Ectodermal cell (in vitro differentiated cells): ENCODE results near the gene ADGRF5.
"Not testable (repeated sequence)": the region's sequence is repeated elsewhere in the genome, so short reads cannot be mapped to it uniquely, and the experiment has no call there.

ENCODE experiments used
- H3K27ac ChIP-seq: 2 replicates; pipeline ENCODE4 v1.7.0; 2013; ENCODE audit warnings: mild to moderate bottlenecking, low read depth, low read length; ENCODE audit not compliant: insufficient read depth, poor library complexity, severe bottlenecking
- H3K27me3 ChIP-seq: 2 replicates; pipeline ENCODE4 v1.7.0; 2013; ENCODE audit warnings: mild to moderate bottlenecking, low read length; ENCODE audit not compliant: insufficient read depth, control insufficient read depth, poor library complexity, severe bottlenecking
- H3K36me3 ChIP-seq: one replicate; pipeline ENCODE4 v1.7.0; 2013; ENCODE audit warnings: low read length; ENCODE audit not compliant: control insufficient read depth, insufficient read depth
- H3K4me1 ChIP-seq: one replicate; pipeline ENCODE4 v1.7.0; 2013; ENCODE audit warnings: low read length; ENCODE audit not compliant: control insufficient read depth, insufficient read depth
- H3K4me3 ChIP-seq: 2 replicates; pipeline ENCODE4 v1.7.0; 2013; ENCODE audit warnings: low read depth, low read length, control low read depth; ENCODE audit not compliant: insufficient read depth
- H3K9me3 ChIP-seq: 2 replicates; pipeline ENCODE4 v1.7.0; 2013; ENCODE audit warnings: mild to moderate bottlenecking, low read length, moderate library complexity; ENCODE audit not compliant: control insufficient read depth
- WGBS, 2 experiments: methylation state at CpG; one replicate each; pipeline ENCODE4 v1.1.7; 2013; ENCODE audit warnings: missing lambda C conversion rate in 2 of 2; 5-methylcytosine and 5-hydroxymethylcytosine counted together

The ADGRF5 gene

DNA sequence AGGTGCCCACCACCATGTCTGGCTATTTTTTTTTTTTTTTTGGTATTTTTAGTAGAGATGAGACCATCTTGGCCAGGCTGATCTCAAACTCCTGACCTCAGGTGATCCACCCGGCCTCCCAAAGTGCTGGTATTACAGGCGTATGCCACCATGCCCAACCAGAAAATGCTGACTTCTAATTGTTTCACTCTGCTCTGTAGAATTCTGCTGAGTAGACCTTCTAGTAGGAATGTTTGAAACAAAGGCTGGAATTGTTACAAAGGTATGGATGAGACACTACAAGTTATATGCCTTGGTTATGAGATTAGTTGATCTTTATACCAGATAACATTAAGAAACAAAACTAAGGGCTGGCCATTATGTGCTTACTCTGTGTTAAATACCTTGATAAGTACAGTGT lies 83.7 kb downstream of the ADGRF5 start:
- H3K4me3 ChIP-seq = no peak overlapping the region
- no peaks in the 10 kb centered on the region for H3K4me1 ChIP-seq
- H3K27me3 ChIP-seq = no peaks in the 10 kb centered on the region
- H3K36me3 ChIP-seq = no peaks in the 10 kb centered on the region
- 86 to 98% methylated on average over 2 of the region's 2 CpGs for WGBS, 2 experiments
- no peaks in the 10 kb centered on the region for H3K9me3 ChIP-seq
- H3K27ac ChIP-seq = no peak overlapping the region

DNA sequence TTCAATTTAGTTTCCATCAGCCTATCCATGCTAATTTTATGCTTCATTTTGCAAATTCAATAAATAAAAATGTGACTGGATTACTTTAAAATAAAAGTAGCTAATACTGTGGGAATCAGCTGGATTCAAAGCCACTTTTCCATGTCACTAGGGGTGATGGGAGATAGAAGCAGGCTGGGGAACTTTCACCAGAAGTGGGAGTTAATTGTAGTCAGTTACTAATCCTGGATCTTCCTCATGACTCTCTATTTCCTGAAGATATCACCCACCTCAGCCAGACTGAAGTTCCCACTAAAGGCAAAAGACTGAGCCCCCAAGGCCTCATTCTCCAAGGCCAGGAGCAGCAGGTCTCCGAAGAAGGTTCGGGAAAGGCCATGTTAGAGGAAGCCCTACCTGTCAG lies 86.7 kb downstream of the ADGRF5 start:
- not testable (repeated sequence) for H3K4me1 ChIP-seq, H3K4me3 ChIP-seq, H3K27me3 ChIP-seq, H3K9me3 ChIP-seq, H3K36me3 ChIP-seq, H3K27ac ChIP-seq
- WGBS, 2 experiments = 94 to 95% methylated on average over 2 of the region's 2 CpGs

DNA sequence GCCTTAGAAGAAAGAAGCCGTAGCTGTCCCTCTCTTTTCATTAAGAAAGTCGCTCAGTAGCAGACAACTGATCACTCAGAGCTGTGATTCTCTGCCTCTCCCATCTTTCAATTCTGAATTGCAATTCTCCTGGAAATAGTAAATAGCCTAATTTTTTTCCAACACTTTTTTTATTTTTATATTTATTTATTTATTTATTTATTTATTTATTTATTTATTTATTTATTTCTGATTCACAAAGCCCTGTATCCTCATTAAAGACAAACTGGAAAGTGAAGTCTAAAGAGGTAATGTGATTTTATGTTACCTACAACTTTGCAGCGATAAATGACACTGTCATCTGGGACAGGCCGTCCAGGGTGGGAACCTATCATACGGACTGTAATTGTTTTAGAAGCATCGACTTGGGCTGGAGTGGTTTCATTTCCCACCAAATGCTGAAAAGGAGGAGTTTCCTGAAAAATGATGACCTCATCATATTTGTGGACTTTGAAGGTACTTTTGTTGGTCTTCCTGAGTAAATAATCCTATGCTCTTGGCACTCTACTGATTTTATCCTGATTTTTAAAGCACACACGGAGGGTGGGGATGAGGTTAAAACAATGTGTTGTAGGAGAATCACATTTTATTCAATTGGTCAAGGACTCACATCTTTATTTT lies 87.4 kb downstream of the ADGRF5 start:
- not testable (repeated sequence) for H3K36me3 ChIP-seq, H3K9me3 ChIP-seq, H3K4me1 ChIP-seq, H3K27ac ChIP-seq, H3K4me3 ChIP-seq, H3K27me3 ChIP-seq
- 66% methylated on average over 6 of the region's 7 CpGs for WGBS, 2 experiments

DNA sequence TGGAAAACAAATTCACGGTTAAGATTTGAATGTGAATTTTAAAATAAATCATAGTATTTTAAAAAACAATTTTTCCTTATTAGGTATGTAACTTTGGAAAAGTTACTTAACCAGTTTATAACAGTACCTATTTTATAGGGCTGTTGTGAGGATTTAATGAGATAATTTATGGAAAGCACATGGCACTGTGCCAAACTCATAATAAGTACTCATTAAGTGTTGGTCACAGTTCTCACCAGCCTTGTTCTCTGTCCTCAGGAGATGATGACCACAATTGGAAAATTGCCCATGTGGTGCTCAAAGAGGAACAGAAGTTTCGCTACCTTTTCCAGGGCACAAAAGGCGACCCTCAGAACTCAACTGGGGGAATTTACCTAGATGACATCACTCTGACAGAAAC lies 88.9 kb downstream of the ADGRF5 start:
- H3K36me3 ChIP-seq = no peaks in the 10 kb centered on the region
- H3K27me3 ChIP-seq = no peaks in the 10 kb centered on the region
- no peaks in the 10 kb centered on the region for H3K4me1 ChIP-seq
- H3K4me3 ChIP-seq = no peak overlapping the region
- no peaks in the 10 kb centered on the region for H3K9me3 ChIP-seq
- WGBS, 2 experiments = 89 to 100% methylated on average over 2 of the region's 3 CpGs
- no peak overlapping the region for H3K27ac ChIP-seq

DNA sequence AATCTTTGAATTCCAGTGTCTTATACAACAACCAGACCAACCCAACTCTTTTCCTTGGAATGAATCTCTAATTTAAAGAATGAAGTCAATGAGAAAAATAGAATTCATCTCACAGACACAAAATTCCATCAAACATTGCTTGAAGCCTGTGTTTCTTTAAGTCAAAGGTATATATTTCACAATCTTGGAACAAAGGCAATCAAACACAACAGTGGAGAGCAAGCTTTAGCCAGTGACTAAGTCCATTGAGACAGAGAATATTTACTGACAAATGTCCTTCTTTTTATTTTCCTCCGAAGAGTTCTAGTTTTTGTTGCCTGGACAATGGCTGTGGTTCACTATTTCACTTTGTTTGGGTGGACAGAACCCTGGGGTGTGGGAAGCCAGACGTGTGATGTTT lies 92.8 kb downstream of the ADGRF5 start:
- 86 to 88% methylated on average over 2 of the region's 2 CpGs for WGBS, 2 experiments
- Histone ChIP-seq H3K36me3 (no peaks in the 10 kb centered on the region), H3K9me3 (no peaks in the 10 kb centered on the region)

DNA sequence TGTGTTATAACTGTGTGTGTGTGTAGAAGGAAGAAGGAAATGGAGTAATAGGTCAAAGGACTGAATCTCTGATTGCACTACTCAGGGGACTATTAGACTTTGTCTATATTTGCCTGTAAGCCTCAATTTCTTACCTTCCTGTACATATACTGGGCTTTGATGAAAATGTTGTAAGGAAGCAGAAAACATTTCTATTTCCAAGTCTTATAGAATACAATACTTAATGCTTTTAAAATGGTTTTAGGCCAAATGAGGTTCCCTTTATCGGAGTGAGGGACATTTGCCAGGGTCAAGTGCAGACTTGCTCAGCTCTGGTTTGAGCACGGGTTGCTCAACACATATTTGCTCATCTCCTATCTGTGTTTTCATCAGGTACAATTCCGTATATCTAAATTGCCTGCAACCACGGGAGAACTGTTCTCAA lies 100.3 kb downstream of the ADGRF5 start:
- Histone ChIP-seq H3K4me3 (no peak overlapping the region), H3K27ac (no peak overlapping the region), H3K4me1 (no peaks in the 10 kb centered on the region), H3K9me3 (no peaks in the 10 kb centered on the region), H3K36me3 (no peaks in the 10 kb centered on the region), H3K27me3 (no peaks in the 10 kb centered on the region)
- 89 to 93% methylated on average over 3 to 4 of the region's 4 CpGs for WGBS, 2 experiments

More for the DNA sequence above, 92.8 kb downstream of the ADGRF5 start:
- no peak overlapping the region for H3K4me3 ChIP-seq
- no peak overlapping the region for H3K27ac ChIP-seq
- no peaks in the 10 kb centered on the region for H3K27me3 ChIP-seq
- no peaks in the 10 kb centered on the region for H3K4me1 ChIP-seq

DNA sequence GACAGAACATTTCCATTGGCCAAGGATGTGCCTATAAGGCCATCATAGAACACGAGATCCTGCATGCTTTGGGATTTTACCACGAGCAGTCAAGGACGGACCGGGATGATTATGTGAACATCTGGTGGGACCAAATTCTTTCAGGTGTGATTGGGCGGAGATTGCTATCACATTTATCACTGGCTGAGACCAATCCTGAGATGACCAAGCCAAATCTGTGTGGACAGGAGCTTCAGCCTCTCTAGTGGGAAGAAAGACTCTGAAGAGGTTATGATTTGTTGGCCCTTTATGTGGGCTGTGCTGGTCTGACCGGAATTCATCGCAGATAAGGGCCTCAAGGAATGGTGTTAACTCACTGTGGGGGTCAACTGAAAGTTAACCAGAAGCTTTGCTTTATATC lies 102.2 kb downstream of the ADGRF5 start:
- H3K36me3 ChIP-seq = no peaks in the 10 kb centered on the region
- no peaks in the 10 kb centered on the region for H3K27me3 ChIP-seq
- H3K27ac ChIP-seq = no peak overlapping the region
- H3K4me1 ChIP-seq = no peaks in the 10 kb centered on the region
- 92 to 95% methylated on average over 7 of the region's 7 CpGs for WGBS, 2 experiments
- H3K4me3 ChIP-seq = no peak overlapping the region
- no peaks in the 10 kb centered on the region for H3K9me3 ChIP-seq

DNA sequence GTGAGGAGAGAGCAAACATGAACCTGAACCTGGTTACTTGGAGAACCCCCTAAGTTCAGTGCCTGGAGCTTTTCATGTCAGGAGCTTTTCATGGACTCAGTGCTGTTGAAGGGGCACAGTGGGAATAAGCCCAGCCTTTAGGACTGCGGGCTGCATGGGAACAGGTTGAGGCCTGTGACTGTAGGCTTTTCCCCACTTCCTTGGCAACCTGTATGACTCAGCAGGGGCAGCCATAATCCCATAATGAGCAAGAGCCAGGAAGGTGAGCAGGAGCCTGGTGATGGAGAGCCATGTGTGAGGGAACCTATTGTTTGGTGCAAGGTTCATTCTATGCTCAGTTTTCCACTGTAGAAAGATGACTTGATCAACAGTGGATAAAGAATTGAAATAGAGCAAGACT lies 105.1 kb downstream of the ADGRF5 start:
- Histone ChIP-seq H3K4me3 (no peak overlapping the region), H3K27me3 (no peaks in the 10 kb centered on the region), H3K36me3 (no peaks in the 10 kb centered on the region), H3K4me1 (no peaks in the 10 kb centered on the region), H3K9me3 (no peaks in the 10 kb centered on the region), H3K27ac (no peak overlapping the region)
- WGBS, 2 experiments = 86 to 97% methylated on average over 1 of the region's 1 CpG

DNA sequence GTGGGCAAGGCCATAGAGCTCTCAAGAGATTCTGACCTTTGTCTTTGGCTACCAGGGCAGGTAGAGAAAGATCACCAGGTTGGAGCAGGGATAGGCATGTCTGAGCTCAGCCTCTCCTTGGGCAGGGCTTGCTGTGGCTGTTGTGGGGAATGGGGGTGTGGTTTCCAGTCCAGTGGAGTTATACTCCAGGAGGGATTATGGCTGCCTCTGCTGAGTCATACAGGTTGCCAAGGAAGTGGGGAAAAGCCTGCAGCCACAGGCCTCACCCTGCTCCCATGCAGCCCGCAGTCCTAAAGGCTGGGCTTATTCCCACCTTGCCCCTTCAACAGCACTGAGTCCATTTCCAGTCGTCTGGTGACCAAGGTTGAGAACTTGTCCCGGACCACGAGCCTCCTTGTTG lies 106.6 kb downstream of the ADGRF5 start:
- Histone ChIP-seq H3K4me3 (no peak overlapping the region), H3K36me3 (no peaks in the 10 kb centered on the region), H3K27ac (no peak overlapping the region), H3K4me1 (no peaks in the 10 kb centered on the region), H3K9me3 (no peaks in the 10 kb centered on the region), H3K27me3 (no peaks in the 10 kb centered on the region)
- 69 to 72% methylated on average over 4 of the region's 4 CpGs for WGBS, 2 experiments

DNA sequence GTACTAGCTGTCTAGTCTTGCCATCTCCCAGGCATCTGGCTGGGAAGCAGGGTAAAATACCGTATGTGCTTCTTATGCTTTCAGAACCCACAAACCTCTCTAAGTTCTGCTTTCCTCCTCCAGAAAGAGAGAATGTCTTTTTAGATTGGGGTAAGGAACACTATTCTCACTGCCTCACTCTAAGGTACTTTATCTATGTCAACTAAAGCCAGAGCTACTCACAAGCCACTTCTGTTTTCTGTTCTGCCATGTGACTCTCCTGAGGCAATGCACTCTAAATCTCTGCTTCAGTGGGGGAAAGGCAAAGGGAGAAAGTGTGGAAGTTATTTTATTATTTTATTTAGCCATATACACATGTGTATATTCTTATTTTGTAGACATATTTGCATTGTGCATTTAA lies 112.9 kb downstream of the ADGRF5 start:
- no peaks in the 10 kb centered on the region for H3K36me3 ChIP-seq
- no peaks in the 10 kb centered on the region for H3K27me3 ChIP-seq
- H3K4me3 ChIP-seq = no peak overlapping the region
- H3K27ac ChIP-seq = no peak overlapping the region
- H3K9me3 ChIP-seq = no peaks in the 10 kb centered on the region
- no peaks in the 10 kb centered on the region for H3K4me1 ChIP-seq
- WGBS, 2 experiments = 95 to 100% methylated on average over 1 of the region's 1 CpG
